GM21360 (cell line): ENCODE data around the gene GPHA2.

ENCODE experiments used
- ATAC-seq: cut with Tn5 transposase; IDR thresholded peaks from one replicate; pipeline ENCODE4 v1.9.1; 2021; ENCODE audit warnings: mild to moderate bottlenecking, moderate library complexity; ENCODE audit not compliant: unreplicated experiment

The GPHA2 gene

DNA sequence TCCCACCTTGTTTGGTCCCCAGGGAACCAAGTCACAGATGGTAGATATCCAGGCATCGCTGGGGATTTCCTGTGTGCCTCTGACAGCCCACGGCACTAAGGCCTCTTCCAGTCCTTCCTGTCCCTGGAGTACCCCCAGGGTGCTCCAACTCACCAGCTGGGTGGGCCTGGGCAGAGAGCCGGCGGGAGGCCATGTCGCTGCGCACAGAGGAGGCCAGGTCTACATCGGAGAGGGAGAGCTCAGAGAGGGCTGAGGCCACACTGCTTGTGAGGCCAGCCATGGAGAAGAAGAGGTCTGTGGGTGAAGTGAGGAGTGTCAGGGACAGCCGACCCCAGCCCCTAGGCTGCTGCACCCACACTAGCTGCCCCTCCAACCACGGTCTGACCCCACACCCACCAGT lies 24.0 kb downstream of the GPHA2 start:
- no peak for ATAC-seq

DNA sequence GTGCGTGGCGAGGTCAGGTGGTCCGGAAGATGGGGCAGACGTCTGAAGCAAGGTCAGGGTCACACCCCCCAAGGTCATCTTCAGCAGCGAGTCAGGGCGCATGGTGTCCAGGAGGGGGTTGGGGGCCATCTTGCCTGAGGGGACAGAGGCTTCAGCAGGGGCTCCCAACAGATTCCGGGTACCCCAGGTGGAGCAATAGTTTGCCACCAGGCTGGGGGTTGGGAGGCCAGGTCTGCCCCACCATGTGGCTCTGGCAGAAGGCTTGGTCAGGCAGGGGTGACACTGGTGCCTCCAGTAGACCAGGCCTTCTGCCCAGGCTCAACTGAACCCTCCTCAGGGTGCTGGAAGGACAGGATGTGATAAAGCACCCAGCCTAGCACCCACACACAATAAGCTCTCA lies 24.6 kb downstream of the GPHA2 start:
- no peak for ATAC-seq

DNA sequence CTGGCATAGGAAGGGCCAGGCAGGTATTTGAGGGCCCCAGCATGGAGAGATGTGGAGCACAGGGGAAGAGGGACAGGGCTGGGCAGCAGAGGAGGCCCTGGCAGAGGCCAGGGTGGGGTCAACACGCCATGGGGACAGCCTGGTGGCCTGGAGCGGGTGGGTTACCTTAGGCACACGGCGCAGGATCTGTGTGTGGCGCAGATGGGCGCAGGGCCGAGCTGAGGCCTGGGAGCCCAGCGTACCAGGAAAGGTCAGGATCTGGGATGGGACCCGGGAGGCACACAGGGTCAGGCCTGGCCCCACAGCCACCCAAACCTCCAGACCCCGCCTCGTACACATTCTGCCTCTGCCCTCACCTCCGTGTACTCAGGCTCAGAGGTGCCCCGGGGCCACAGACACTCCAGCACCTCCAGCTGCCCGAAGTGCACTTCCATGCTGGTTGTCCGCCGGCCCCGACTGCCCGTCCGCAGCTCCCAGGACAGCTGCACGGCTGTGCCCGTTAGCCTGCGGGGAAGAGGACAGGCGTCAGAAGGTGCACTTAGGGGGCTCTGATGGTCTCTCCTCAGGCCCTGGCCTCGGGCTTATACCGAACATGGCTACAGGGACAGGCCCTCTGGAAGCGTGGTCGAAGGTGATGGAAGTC lies 25.1 kb downstream of the GPHA2 start:
- no peak for ATAC-seq

DNA sequence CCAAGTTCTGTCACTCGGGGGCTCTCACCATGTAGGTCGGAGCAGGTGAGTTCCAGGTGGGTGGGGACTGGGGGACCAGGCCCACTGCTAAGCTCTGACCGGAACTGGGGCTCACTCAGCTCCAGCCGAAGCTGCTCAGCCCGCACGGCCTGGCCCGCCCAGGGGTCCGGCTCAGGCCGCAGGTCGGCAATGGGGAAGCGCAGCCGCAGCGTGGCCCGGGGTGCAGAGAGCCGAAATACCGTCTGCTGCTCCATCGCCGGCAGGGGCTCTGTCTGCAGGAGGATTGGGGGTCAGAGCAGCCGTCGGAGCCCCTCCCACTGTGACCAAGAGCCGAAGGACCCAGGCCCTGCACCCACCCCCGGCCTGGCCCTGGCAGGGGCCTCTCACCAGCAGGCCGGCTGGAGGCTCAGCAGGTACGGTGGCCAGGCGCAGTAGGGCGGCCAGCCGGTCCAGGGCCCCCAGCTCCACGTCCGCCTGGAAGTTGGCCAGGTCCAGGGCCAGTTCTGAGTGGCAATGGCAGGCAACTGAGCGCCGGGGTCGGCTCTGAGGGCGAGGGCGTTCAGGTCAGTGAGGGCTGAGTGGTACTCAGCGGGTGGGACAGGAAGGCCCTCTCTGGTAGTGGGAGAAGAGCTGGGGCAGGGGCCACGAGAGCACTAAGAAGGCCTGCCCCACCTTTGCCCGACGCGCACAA lies 25.9 kb downstream of the GPHA2 start:
- no peak for ATAC-seq

DNA sequence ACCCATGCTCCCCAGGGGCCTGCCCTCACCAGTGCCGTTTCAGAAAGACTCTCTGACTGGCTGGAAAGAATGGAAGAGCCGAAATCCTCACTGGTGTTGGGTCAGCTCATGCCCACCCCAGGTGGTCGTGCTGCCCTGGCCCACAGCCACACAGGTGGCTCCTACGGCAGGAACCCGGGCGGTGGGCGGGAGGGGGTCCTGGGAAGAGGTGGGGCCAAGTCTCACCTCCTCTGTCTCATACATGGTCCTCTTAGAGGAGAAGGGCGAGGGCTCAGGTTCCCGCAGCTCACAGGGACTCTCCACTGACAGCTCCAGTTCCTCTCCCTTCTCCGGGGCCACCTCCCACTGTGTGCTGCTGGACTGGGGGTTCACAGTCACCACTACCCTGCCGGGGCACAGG lies 26.9 kb downstream of the GPHA2 start:
- no peak for ATAC-seq

DNA sequence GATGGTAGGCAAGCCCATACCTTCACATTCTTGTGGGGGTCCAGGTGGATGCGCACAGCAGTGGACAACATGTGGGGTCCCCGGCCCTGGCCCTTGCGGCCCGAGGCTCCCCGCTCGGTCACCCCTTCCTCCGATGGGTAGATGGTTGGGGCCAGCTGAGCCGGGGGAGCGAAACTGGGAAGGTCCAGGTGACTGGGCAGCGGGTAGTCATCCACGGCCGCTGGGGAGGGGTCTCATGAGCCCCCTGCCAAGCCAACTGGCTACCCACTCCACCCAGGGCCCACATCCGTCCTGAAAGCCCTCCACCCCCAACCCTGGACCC lies 29.4 kb downstream of the GPHA2 start:
- no peak for ATAC-seq

DNA sequence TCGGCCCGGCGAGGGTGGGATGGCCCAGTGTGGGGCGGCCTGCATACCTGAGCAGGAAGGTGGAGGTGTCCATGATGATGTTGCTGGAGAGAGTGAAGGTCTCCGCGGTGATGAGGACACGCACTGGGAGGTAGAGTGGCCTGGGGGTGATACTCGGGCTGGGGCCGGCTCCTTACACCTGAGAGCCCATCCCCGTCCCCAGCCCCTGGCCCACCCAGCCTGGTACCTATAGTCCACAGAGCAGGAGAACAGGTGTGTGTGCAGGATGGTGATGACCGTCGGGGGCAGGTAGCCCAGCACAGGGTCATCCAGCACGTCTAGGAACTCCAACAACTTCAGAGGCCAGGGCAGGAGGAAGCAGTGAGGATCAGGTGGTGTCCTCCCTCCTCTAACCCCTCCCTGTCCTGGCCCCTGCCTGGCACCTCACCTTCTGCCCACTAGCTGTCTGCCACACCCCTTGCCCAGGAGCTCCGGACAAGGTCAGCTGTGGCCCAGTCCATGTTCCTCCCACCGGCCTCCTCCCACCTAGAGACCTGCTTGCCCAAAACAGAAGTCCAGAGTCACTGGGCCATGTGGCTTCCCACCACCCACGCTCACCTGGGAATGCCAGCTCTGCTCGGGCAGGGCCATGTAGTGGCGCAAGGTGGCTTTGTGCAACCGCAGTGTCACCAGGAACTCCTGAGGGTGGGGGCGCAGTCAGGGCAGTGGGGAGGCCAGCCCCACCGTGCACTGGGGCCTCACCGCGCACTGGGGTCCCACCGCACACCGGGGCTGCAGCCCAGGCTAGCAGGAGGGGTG lies 30.0 kb downstream of the GPHA2 start:
- ATAC-seq = no peak

DNA sequence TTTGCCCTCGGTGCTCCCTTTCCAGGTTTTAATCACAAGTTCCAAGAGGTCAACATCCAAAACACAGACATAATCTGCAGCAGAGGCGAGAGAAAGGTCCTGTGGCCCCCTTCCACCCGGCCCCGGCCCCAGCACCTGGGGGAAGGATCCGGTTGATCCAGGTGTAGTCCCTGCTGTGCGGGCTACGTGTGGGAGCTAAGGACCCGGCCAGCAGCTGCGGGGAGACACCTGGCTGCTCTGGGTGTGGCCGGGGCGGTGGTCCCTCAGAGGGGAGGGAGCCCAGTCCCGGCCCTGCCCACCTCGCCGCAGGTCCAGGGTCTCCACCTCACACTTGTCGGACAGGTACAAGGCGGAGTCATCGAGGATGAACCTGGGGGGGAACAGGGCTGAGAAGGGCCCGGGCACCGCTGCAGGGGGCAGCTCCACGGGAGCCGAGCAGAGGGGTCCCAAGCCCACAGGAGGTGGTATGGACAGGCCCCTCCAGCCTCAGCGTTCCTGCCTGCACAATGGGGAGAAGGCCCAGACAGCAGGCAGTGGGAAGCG lies 32.3 kb downstream of the GPHA2 start:
- ATAC-seq = no peak

DNA sequence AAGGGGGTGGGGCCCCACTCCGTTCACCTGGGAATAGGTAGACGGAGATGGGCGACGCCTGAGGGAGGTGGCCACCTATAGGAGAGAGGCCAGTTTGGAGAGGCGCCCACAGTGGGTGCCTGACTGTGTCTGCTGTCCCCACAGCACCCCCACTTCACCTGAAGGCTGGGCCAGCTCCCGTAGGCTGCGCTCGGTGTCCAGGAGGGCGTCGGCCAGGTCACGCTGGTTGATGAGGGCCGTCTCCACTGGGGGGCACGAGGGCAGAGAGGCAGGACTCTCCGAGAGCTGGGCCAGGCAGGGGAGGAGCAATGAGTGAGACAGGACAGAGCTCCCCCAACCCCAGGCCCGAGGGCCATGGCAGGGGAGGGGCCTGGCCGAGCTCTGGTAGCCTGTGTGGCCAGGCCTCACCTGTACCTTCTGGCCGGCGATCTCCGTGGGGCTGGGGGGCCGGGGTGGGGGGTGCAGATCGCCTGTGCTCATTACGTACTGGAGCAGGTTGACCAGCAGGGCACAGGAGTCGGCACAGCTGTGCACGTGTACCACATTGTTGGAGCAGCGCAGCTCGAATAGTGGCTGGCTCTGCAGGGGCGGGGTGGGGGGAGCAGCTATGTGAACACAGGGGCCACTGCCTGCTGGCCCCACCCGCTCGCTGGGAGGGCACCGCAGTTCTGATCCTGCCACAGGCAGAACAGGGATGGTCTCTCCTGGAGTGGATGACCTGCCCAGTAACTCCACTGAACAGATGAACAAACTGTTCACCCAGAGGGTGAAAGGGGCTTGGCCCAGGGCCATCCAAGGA lies 33.4 kb downstream of the GPHA2 start:
- no peak for ATAC-seq

DNA sequence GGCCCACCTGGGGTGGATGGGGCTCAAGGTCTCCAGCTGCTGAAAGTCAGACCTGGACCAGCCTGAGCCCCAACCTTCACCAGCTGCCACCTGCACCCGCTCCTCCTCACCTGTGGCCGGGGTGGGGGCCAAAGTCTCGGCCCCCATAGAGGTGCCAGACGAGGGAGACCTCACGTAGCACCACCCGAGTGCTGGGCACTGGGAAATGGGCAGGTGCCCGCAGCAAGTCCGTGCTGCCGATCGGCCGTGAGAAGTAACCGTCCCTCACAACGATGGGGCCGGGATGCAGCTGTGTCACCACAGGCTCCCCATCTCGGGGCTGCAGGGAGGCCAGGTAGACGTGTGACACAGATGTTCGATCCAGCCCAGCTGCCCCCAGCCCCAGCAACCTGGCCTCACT lies 34.9 kb downstream of the GPHA2 start:
- no peak for ATAC-seq

DNA sequence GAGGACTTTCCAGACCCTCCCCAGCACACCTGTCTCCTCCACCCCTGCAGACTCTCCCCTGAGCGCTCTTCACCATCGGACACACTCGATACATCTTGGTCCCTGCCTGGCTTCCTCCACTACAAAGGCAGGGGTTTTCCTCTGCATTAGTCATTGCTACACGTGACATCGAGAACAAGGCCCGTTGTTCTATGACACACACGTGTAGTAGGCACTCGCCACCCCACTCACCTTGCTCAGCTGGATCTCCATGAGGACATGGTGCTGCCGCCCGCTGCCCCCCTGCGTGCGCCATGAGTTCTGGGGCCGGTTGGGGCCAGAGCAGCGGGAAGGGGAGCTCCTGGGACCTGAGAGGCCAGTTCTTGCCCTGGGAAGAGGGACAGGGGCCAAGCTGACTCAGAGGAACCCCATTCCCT lies 35.4 kb downstream of the GPHA2 start:
- no peak for ATAC-seq

DNA sequence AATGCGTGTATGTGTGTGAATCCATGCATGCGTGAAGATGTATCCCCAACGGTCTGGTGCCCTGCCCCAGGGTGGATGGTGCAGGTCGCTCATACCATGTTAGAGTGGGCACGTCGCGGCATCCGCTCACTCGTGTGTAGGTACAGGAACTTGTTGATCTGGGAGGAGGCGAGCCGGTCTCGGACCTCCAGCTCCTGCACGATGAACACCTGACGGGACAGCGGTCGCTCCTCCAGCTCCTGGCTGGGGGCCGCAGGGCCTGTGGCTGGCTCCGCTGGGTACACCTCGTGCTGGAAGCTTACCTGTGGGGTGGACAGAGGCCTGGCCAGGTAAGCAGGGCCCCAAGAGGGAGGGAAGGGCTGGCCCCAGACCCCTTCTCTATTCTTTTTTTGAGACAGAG lies 37.2 kb downstream of the GPHA2 start:
- ATAC-seq = no peak

DNA sequence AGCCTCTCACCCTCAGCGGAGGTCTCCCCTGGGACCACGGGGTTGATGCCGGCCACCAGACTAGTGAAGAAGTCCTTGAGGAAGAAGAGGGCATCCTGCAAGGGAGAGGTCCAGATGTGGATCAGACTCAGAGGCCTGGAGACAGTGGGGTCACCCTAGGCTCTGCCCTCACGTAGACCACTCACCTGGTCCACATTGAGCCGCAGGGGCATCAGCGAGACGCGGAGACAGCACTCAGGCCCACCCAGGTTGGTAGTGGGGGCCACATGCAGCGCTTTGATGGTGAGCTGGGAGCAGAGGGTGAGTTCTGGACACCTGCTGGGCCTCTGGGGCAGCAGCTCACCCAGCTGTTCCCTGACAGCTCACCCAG lies 37.6 kb downstream of the GPHA2 start:
- no peak for ATAC-seq

DNA sequence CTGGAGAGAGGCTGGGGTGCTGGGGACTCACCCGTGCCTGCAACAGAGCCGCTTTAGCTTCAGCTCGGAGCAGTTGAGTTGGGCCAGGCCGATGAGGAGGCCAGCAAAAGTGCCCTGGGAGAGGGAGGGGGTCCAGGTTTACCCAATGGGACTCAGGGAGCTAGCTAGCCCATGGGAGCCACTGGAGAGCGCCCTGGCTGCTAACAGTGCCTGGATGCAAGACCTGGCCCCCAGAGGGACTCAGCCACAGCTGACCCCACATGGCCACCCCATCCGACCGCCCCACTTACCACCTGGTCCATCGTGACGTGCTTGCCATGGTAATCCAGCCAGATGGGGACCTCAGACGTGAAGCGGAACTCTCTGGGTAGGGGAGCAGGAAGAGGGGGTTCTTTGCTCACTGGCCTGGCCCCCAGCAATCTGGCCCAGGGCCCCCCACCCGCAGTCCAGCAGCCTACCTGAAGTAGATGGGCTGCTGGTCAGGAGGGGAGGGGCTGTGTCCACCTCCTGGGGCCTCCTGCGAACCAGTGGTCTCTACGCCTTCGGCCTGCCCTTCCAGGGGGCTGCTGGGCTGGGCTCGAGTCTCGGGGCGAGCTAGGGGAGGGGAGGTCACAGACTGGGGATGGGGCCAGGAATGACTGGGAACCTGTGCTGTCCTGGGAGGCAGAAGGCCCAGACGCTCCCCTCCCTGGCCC lies 38.2 kb downstream of the GPHA2 start:
- no peak for ATAC-seq

DNA sequence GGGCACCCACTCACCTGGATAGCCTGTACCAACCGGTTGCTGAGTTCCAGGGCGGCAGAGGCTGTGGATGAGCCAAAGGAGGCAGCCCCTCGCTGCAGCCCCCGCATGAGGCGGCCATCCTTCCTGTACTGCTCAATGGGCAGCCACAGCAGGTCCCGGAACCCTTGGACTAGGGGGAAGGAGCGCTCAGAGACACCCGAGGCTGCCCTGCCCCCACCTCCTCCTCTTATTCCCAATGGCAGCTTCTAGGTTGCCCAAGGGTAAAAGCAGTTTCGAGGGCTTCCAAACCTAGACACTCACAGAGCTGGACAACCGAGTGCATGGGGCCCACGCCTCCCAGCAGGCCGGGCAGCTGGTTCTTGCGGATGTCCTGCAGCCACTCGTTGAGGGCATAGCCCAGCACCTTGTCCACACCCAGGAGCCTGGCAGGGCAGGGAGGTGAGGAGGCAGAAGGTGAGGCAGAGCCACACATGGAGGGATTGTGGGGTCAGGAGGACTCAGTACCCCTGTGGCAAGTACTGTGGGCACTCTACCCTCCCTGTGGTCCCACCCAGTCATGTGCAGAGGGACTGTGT lies 39.2 kb downstream of the GPHA2 start:
- no peak for ATAC-seq

DNA sequence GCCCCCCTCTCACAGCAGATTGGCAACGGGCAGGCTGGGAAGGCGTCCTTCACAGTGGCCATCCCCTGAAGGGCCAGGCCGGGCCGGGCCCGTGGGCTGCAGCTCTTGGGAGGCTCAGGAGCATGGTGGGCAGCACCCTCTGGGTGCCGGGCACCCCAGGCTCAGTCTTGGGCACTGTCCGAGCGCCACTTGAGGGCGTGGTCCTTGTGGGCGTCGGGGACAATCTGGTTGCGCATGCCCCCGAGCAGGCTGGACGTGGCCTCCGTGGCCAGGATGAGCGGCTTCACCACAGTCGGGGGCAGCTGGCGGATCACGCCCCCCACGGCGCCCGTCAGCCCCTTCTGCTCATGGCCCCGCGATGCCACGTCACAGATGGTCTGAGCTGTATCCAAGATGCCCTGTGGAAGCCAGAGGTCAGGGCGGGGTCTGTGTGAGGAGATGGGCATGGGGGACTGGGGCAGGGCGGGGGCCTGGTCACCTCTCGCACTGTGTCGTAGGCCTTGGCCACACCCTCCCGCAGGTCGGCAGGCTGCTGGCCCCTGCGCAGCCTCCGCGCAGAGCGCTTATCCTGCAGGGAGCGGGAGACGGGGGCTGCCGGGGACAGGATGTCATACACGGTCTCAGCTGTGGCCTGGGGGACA lies 40.8 kb downstream of the GPHA2 start:
- ATAC-seq = no peak

DNA sequence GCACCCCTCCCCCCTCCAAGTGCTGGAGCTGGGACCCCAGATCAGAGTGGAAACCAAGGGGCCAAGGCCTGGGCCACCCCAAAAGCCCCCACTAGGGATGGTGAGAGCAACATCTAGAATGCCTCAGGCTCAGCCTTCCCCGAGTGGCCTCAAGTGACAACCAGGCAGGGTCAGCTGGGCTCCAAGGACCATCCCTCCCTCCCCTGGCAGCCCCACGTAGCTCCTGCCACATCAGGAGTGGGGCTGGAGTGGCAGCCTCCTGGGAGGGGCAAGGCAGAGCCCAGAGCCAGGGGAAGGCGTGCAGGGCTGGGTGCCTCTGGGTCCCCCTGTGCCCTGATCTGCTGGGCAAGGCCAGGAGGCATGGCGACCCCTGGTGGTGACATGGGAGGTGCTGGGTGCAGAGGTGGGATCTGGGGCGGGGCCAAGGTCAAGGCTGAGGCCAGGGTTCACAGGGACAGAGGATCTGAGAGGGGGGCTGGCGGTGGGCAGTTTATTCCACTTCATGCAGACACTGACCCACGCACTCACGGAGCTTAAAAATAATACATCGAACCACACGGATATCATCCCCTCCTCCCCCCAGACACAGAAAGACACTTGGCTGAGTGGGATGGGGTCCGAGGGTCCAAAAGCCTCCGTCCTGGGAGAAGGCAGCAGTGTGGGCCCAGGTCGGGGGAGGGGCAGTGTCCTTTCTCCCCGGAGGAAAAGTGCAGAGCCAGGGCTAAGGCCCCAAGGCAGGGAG lies 41.5 kb downstream of the GPHA2 start:
- peak; percentile 48 for ATAC-seq

DNA sequence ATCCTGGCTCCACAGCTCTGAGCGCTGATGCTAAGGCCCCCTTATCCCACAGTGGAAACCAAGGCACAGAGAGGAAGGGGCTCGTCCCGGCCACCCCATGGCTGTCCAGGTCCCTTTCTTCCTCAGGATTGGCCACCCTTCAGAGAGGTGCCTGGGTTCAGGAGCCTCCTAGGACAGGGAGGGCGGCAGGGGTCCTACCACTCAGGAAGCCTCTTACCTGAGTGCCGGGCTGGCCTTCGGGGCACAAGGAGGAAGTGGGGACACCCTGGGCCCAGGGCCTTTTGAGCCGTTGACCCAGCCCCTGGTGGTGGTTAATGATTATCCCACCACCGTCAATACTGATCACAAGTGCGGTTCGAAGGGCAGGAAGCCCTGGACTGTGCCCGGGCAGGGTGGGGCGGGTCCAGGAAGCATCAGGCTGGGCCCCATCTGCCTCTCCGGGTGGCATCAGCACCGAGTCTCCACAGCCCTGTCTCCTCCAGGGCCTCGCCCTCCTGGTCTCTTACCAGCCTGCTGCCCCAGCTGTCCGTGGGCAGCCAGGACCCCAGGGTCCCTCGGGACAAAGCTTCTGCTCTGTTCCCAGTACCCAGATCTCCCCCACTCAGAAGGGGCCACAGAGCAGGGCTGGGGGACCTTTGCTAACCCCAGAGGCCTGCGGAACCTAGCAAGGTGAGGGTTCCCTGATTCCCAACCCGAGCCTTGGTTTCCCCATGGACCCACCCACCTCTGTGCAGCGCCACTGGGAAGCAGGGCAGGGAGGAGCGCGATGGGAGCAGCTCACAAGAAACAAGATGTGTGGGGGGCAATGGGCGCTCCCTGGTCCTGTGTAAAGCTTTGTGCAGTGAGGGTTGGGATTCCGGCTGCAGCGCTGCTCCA lies 42.3 kb downstream of the GPHA2 start:
- ATAC-seq = no peak
